HG03571 (cell line): ENCODE data around the gene MRAP2.

Source experiments
- ATAC-seq: cut with Tn5 transposase; IDR thresholded peaks from one replicate; pipeline ENCODE4 v1.9.1; 2021; ENCODE audit not compliant: unreplicated experiment

MRAP2 gene, protein sequence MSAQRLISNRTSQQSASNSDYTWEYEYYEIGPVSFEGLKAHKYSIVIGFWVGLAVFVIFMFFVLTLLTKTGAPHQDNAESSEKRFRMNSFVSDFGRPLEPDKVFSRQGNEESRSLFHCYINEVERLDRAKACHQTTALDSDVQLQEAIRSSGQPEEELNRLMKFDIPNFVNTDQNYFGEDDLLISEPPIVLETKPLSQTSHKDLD

DNA sequence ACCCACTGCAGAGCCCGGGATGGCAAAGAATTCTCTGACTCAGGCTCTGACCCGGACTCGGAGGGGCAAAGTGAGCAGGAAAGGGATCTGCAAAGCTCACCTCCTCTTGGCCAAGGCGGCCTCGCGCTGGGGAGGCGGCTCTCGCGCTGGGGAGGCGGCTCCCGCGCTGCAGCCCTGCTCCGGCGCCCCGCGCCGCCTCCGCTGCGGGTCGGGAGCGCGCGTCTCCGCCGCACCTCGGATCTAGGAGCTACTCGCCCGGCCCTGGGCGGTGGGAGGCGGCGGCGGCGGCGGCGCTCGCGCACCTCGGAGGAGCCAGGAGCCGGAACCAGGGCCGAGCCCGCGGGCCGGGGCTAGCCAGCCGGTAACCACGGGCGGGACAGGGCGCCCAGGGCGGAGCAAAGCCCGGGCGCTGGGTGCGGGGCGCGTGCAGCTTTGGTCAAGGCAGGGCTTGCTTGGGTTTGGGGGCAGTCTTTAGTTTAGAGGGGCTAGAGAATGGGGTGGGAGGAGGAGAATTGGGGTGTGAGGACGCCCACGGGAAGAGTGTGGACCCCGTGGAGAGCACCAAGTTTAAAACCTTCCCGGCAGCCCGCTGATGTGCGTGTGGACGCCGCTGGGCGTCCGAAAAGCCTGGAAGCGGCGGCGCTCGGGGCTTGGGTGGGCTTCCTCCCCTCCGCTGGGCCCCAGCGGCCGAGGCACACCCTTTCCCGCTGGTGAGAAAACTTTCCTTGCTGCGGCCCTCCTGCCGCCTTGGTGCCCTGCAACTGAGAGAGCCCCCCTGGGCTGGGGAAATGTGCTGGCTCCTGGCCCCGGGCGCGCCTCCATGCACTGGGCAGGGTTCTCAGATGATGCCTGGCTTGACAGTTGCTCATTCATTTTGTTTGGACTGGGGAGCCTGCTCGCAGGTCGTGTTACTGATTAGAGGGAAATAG lies at the start of gene MRAP2:
Gene MRAP2, plus strand, starts transcription at position 250 of the 929 bp plus-strand sequence. CDS start 21,547 bp downstream, outside the sequence.
- no peak for ATAC-seq

- ATAC-seq: no peak
Observed at GRCh38 chr6:83984411-83984810, 49.2 kb upstream of the MRAP2 start.

GRCh38 chr6:83985308-83985713 lies 48.3 kb upstream of the MRAP2 start:
- ATAC-seq: no peak

DNA sequence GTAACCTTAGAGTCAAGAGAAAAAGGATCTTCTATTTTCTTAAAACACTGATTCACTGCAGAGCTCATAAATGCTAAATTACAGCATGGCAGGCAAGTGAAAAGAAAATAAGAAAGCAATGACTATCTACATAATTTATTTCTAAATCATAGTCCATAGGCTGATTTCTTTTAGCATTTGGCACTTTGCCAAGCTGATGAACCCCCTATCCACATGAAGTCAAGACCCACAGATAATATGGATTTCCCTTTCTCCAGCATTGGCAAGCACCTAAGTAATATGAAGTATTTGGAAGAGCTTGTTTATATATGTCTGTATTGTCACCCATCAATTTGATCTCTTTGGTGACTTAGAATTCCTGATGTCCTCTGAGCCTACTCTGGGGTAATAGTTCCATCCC lies 47.9 kb upstream of the MRAP2 start:
- ATAC-seq: no peak

GRCh38 chr6:83998021-83998584 lies 35.5 kb upstream of the MRAP2 start:
- no peak for ATAC-seq

DNA sequence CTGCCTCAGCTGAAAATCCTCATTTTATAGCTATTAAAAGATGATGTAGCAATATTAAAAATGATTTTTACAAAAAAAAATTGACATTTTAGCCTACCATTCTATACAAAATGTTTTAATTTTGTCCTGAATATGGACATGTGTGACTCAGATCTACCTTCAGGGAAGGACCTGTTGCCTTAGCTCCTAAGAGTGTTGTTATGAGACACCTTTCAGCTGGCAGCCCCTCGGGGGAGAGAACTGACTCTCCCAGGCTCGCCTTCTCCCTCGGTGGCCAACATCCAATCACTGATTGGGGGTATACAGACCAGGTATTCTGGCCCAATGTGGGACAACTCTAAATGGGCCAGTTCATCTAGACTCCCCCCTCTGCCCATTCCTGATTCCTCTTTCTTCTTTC lies 32.5 kb upstream of the MRAP2 start:
- ATAC-seq: no peak

DNA sequence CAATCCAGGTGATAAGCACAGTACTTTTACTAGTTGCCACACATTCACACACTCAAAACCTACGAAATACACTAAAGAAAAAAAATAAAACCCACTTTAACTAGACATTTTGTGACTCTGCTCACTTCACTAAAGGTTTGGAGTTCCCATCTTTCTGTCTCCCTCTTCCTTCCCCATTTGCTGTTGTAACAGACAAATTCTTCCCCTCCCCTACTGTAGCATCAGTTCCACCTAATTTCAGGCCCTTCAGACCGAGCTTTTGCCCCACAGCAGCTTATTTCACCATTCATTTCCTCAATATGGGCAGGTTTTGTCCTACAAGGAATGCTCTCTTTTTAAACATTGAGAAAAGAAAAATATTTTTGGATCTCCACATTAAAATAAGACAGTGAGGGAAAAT lies 31.3 kb upstream of the MRAP2 start:
- no peak for ATAC-seq

DNA sequence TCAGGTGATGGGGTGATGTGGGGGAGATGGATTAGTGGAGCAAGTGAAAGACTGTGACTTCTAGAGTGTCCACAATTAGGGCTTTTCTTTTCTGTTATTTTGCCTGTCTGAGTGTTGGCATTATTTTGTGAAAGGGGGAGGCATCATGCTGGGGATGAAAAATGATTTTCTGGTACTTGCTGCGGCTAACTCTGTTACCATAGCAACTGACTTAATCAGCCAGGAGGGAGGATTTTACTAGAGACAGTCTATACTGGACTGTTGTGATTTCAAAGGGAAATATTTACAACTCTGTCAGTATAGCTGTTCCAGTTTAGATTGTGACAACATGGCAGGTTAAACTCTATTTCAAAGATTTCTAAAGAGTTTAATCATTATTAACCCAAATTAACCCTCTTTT lies 30.4 kb upstream of the MRAP2 start:
- ATAC-seq: no peak

GRCh38 chr6:84003654-84004053 lies 29.9 kb upstream of the MRAP2 start:
- no peak for ATAC-seq

- ATAC-seq: no peak
Observed at GRCh38 chr6:84007871-84008270, 25.7 kb upstream of the MRAP2 start.

GRCh38 chr6:84013354-84013753 lies 20.2 kb upstream of the MRAP2 start:
- no peak for ATAC-seq

GRCh38 chr6:84013931-84014330 lies 19.6 kb upstream of the MRAP2 start:
- ATAC-seq: no peak

- no peak for ATAC-seq
Observed at GRCh38 chr6:84016029-84016428, 17.5 kb upstream of the MRAP2 start.

GRCh38 chr6:84017709-84018452 lies 15.7 kb upstream of the MRAP2 start:
- no peak for ATAC-seq

DNA sequence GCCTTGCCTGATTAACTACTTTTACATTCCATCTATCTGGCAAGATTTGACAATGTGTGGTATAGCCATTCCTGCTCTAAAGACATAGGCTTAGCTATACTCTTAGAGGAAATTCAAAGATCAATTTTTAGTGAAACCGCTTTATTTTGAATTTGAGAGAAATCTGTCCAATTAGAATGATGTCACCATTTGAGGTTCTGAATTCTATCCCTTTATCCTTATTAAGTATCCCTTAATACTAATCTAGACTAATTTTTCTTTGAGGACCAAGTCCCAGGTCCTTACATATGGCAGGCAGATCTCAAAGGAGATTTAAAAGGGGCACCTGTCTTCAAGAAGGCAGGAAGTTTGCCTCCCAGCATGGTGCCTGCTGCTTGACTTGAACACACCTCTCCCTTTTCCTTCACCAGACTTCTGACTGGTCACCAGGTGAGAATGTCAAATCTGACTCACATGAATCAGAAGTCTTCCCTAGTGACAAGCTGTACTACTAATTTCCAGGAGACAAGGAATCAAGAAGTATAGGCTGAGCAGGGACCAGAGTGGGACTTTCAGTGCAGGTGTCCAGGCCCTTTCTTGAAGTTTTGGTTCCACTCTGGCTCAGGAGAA lies 15.0 kb upstream of the MRAP2 start:
- no peak for ATAC-seq

- no peak for ATAC-seq
Observed at GRCh38 chr6:84019141-84019841, 14.3 kb upstream of the MRAP2 start.

- no peak for ATAC-seq
Observed at GRCh38 chr6:84019842-84020211, 13.7 kb upstream of the MRAP2 start.

DNA sequence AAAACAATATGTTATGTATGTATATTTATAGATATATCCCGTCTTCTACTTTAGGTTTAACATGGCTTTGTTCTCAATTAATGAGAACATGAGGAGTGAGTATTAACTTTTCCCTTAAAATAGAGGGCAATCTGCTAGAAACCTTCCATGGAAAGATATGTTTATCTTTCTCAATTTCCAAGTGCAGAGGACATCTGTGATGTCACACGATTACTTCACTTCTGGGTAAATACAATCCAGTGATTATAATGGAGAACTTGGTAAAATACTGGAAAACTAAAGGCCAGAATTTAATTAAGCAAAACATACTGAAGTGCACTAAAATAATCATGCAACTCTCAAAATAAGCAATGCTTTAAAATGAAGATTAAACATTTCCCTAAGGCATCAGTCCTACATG lies 11.9 kb upstream of the MRAP2 start:
- ATAC-seq: no peak

GRCh38 chr6:84026721-84027164 lies 6.8 kb upstream of the MRAP2 start:
- no peak for ATAC-seq
